ENCODE measurements around the gene KIRREL1.

DNA sequence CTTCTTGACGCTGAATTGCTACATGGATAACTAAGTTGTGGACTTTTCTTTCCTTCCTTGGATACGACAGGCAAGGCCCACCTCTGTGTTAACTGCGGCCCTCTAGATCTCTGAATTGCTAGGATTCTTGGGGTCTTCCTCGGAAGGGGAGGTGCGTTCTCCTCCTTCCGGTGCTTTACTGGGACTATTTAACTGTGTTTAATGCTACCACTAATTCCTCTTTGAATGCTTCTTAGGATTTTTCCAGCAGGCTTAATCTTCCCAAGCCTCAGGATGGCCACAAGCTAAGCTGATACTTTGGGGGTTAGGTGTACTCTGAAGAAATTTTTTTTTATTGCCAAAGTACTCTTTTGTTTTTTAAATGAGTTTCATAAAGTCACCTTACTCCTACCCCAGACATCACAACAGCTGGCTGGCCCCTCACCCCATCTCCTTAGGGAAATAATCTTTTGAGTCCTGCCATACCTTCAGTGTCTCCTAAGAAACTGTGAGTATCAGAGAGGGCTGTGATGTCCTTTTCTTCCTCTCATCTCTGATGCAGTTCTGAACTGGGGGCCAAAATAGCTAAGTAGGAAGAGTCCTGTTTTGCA is 21.4 kb downstream of the KIRREL1 start:
- TF ChIP-seq, protein P1, sequence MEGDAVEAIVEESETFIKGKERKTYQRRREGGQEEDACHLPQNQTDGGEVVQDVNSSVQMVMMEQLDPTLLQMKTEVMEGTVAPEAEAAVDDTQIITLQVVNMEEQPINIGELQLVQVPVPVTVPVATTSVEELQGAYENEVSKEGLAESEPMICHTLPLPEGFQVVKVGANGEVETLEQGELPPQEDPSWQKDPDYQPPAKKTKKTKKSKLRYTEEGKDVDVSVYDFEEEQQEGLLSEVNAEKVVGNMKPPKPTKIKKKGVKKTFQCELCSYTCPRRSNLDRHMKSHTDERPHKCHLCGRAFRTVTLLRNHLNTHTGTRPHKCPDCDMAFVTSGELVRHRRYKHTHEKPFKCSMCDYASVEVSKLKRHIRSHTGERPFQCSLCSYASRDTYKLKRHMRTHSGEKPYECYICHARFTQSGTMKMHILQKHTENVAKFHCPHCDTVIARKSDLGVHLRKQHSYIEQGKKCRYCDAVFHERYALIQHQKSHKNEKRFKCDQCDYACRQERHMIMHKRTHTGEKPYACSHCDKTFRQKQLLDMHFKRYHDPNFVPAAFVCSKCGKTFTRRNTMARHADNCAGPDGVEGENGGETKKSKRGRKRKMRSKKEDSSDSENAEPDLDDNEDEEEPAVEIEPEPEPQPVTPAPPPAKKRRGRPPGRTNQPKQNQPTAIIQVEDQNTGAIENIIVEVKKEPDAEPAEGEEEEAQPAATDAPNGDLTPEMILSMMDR (conservative IDR thresholded peaks at IDR 0.05; ENCODE audit: low read depth in 2 of 2), result no peak
- TF ChIP-seq POLR2AphosphoS5 (IDR thresholded peaks at IDR 0.05; ENCODE audit: low read depth) (no peak), EZH2 (IDR thresholded peaks at IDR 0.05; ENCODE audit: low read depth, unreplicated experiment) (no peak), JUNB (IDR thresholded peaks at IDR 0.05; ENCODE audit: unreplicated experiment) (no peak), EZH2phosphoT487 (IDR thresholded peaks at IDR 0.05; ENCODE audit: unreplicated experiment) (no peak), CREB1 (CRISPR knock-in tag; IDR thresholded peaks at IDR 0.05; ENCODE audit: low read depth) (no peak), STAT1 (IDR thresholded peaks at IDR 0.05; ENCODE audit: unreplicated experiment) (no peak), ZNF331 (CRISPR knock-in tag; IDR thresholded peaks at IDR 0.05; ENCODE audit: low read depth) (no peak)
- TF ChIP-seq, protein P2, sequence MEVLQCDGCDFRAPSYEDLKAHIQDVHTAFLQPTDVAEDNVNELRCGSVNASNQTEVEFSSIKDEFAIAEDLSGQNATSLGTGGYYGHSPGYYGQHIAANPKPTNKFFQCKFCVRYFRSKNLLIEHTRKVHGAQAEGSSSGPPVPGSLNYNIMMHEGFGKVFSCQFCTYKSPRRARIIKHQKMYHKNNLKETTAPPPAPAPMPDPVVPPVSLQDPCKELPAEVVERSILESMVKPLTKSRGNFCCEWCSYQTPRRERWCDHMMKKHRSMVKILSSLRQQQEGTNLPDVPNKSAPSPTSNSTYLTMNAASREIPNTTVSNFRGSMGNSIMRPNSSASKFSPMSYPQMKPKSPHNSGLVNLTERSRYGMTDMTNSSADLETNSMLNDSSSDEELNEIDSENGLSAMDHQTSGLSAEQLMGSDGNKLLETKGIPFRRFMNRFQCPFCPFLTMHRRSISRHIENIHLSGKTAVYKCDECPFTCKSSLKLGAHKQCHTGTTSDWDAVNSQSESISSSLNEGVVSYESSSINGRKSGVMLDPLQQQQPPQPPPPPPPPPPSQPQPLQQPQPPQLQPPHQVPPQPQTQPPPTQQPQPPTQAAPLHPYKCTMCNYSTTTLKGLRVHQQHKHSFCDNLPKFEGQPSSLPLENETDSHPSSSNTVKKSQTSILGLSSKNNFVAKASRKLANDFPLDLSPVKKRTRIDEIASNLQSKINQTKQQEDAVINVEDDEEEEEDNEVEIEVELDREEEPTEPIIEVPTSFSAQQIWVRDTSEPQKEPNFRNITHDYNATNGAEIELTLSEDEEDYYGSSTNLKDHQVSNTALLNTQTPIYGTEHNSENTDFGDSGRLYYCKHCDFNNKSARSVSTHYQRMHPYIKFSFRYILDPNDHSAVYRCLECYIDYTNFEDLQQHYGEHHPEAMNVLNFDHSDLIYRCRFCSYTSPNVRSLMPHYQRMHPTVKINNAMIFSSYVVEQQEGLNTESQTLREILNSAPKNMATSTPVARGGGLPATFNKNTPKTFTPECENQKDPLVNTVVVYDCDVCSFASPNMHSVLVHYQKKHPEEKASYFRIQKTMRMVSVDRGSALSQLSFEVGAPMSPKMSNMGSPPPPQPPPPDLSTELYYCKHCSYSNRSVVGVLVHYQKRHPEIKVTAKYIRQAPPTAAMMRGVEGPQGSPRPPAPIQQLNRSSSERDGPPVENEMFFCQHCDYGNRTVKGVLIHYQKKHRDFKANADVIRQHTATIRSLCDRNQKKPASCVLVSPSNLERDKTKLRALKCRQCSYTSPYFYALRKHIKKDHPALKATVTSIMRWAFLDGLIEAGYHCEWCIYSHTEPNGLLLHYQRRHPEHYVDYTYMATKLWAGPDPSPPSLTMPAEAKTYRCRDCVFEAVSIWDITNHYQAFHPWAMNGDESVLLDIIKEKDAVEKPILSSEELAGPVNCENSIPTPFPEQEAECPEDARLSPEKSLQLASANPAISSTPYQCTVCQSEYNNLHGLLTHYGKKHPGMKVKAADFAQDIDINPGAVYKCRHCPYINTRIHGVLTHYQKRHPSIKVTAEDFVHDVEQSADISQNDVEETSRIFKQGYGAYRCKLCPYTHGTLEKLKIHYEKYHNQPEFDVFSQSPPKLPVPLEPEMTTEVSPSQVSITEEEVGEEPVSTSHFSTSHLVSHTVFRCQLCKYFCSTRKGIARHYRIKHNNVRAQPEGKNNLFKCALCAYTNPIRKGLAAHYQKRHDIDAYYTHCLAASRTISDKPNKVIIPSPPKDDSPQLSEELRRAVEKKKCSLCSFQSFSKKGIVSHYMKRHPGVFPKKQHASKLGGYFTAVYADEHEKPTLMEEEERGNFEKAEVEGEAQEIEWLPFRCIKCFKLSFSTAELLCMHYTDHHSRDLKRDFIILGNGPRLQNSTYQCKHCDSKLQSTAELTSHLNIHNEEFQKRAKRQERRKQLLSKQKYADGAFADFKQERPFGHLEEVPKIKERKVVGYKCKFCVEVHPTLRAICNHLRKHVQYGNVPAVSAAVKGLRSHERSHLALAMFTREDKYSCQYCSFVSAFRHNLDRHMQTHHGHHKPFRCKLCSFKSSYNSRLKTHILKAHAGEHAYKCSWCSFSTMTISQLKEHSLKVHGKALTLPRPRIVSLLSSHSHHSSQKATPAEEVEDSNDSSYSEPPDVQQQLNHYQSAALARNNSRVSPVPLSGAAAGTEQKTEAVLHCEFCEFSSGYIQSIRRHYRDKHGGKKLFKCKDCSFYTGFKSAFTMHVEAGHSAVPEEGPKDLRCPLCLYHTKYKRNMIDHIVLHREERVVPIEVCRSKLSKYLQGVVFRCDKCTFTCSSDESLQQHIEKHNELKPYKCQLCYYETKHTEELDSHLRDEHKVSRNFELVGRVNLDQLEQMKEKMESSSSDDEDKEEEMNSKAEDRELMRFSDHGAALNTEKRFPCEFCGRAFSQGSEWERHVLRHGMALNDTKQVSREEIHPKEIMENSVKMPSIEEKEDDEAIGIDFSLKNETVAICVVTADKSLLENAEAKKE (CRISPR knock-in tag; IDR thresholded peaks at IDR 0.05), result no peak
- TF ChIP-seq, protein P3, sequence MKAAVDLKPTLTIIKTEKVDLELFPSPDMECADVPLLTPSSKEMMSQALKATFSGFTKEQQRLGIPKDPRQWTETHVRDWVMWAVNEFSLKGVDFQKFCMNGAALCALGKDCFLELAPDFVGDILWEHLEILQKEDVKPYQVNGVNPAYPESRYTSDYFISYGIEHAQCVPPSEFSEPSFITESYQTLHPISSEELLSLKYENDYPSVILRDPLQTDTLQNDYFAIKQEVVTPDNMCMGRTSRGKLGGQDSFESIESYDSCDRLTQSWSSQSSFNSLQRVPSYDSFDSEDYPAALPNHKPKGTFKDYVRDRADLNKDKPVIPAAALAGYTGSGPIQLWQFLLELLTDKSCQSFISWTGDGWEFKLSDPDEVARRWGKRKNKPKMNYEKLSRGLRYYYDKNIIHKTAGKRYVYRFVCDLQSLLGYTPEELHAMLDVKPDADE (IDR thresholded peaks at IDR 0.05), result no peak
- TF ChIP-seq, protein P4, sequence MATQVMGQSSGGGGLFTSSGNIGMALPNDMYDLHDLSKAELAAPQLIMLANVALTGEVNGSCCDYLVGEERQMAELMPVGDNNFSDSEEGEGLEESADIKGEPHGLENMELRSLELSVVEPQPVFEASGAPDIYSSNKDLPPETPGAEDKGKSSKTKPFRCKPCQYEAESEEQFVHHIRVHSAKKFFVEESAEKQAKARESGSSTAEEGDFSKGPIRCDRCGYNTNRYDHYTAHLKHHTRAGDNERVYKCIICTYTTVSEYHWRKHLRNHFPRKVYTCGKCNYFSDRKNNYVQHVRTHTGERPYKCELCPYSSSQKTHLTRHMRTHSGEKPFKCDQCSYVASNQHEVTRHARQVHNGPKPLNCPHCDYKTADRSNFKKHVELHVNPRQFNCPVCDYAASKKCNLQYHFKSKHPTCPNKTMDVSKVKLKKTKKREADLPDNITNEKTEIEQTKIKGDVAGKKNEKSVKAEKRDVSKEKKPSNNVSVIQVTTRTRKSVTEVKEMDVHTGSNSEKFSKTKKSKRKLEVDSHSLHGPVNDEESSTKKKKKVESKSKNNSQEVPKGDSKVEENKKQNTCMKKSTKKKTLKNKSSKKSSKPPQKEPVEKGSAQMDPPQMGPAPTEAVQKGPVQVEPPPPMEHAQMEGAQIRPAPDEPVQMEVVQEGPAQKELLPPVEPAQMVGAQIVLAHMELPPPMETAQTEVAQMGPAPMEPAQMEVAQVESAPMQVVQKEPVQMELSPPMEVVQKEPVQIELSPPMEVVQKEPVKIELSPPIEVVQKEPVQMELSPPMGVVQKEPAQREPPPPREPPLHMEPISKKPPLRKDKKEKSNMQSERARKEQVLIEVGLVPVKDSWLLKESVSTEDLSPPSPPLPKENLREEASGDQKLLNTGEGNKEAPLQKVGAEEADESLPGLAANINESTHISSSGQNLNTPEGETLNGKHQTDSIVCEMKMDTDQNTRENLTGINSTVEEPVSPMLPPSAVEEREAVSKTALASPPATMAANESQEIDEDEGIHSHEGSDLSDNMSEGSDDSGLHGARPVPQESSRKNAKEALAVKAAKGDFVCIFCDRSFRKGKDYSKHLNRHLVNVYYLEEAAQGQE (IDR thresholded peaks at IDR 0.05; ENCODE audit: unreplicated experiment), result no peak

All from GM23338 (cell line).